LNCaP clone FGC (cell line): ENCODE measurements around the gene ENPP3.
A peak's percentile ranks its signal among the peaks of the same experiment; 100 is the strongest.

Source experiments
- DNase-seq: peaks from one replicate; pipeline ENCODE4 v3.0.0-alpha.2; 2011; ENCODE audit warnings: low read depth
- H3K4me3 ChIP-seq: 2 replicates; pipeline ENCODE4 v1.5.1; 2011; ENCODE audit warnings: mild to moderate bottlenecking, low read depth, low read length, control low read depth
- TF ChIP-seq, protein P1 (sequence below): IDR thresholded peaks from 2 replicates; pipeline ENCODE4 v1.5.1; 2012; ENCODE audit warnings: mild to moderate bottlenecking; ENCODE audit not compliant: control insufficient read depth, insufficient read depth; ENCODE audit errors: extremely low read depth

The ENPP3 gene

DNA sequence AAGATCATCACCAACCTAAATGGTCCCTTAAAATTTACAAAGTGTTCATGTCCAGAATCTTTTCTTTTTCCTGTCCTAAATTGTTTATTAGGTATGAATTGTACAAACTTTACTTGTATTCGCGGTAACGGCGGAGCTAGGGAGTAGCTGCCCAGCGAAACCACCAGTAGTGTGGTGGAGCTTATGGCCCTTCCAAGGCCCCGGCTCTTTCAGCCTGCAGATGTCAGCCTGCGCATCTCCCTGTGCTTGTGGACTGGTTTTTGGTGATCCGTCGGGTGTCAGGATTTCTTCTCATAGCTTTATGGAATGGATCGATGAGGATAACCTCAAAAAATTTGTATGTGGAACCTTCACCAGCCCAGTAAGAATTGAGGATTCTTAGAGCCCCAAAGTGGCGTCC is 143.5 kb downstream of the ENPP3 start:
- TF ChIP-seq, protein P1, sequence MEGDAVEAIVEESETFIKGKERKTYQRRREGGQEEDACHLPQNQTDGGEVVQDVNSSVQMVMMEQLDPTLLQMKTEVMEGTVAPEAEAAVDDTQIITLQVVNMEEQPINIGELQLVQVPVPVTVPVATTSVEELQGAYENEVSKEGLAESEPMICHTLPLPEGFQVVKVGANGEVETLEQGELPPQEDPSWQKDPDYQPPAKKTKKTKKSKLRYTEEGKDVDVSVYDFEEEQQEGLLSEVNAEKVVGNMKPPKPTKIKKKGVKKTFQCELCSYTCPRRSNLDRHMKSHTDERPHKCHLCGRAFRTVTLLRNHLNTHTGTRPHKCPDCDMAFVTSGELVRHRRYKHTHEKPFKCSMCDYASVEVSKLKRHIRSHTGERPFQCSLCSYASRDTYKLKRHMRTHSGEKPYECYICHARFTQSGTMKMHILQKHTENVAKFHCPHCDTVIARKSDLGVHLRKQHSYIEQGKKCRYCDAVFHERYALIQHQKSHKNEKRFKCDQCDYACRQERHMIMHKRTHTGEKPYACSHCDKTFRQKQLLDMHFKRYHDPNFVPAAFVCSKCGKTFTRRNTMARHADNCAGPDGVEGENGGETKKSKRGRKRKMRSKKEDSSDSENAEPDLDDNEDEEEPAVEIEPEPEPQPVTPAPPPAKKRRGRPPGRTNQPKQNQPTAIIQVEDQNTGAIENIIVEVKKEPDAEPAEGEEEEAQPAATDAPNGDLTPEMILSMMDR: no peak
- DNase-seq: no peak

DNA sequence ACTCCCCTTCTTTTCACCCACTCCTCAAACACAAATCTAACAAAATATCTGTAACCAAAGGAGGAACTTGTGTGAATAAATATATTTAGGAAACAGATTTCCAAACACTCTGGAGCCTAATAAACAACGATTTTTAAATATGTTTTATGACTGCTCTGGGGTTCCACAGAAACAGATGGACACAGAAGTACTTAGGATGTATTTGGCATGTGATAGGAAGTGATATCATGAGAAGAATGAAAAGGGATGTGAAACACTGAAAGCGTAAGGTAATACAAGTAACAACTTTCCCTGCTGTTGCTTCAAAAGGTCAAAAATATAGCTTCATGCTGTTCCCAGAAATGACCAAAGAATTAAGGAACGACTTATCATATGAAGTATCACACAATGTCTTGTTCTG is 144.6 kb downstream of the ENPP3 start:
- no peak overlapping the region for H3K4me3 ChIP-seq
- DNase-seq: no peak
- TF ChIP-seq, protein P1: no peak

More for the DNA sequence above, 143.5 kb downstream of the ENPP3 start:
- H3K4me3 ChIP-seq: no peak overlapping the region

DNA sequence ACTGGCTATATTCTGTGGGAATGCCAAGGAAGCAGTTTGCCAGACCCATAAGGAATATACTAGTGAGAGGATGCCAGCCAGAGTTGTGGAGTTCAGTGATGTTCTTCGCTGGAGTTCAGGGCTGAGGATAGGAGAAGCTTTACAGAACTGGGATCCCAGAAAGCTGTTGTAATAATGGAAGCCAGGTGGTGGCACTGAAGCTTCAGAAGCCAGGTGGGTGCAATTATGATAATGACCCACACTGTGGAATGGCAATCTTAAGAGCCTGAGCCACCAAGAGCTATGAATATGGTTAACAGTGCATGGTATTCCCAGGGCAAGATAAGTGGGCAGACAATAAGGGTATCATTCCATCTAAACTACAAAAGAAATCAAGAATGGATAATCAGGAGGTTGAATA is 145.7 kb downstream of the ENPP3 start:
- DNase-seq: no peak
- TF ChIP-seq, protein P1: 0 out of 2 replicates have a peak, but pooled peaks have one; percentile 21

DNA sequence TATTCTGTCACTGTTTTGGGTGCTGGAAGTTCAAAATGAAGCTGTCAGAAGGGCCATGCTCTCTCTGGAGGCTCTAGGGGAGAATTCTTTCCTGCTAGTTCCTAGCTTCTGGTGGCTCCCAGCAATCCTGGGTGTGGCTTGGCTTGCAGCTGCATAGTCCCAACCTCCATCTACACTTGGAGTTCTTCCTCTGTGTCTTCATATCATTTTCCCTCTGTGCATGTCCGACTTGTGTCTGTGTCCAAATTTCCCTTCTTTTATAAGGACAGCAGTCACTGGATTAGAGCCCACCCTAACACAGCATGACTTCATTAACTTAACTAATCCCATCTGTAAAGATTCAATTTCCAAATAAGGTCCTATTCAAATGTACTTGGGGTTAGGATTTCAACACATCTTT is 147.5 kb downstream of the ENPP3 start:
- DNase-seq: no peak
- H3K4me3 ChIP-seq: no peak overlapping the region
- TF ChIP-seq, protein P1: no peak

More for the DNA sequence above, 145.7 kb downstream of the ENPP3 start:
- H3K4me3 ChIP-seq: no peak overlapping the region

DNA sequence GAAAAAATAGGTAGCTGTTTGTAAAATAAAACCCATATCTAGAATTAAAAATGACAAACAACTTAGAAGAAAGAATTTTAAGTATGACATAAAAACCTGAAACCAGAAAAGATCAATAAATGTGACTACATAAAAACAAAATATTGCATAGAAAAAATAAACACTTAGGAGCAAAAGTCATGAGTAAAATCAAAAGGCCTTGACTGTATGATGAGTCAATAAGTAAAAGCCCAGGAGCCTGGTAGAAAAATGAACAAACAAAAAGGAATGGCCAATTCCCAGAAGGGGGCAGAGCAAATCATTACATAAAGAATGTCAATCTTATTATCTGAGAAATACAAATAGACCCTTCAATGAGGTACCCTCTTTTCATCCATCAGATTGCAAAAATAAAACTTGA is 150.0 kb downstream of the ENPP3 start:
- TF ChIP-seq, protein P1: no peak
- DNase-seq: no peak
- no peak overlapping the region for H3K4me3 ChIP-seq

DNA sequence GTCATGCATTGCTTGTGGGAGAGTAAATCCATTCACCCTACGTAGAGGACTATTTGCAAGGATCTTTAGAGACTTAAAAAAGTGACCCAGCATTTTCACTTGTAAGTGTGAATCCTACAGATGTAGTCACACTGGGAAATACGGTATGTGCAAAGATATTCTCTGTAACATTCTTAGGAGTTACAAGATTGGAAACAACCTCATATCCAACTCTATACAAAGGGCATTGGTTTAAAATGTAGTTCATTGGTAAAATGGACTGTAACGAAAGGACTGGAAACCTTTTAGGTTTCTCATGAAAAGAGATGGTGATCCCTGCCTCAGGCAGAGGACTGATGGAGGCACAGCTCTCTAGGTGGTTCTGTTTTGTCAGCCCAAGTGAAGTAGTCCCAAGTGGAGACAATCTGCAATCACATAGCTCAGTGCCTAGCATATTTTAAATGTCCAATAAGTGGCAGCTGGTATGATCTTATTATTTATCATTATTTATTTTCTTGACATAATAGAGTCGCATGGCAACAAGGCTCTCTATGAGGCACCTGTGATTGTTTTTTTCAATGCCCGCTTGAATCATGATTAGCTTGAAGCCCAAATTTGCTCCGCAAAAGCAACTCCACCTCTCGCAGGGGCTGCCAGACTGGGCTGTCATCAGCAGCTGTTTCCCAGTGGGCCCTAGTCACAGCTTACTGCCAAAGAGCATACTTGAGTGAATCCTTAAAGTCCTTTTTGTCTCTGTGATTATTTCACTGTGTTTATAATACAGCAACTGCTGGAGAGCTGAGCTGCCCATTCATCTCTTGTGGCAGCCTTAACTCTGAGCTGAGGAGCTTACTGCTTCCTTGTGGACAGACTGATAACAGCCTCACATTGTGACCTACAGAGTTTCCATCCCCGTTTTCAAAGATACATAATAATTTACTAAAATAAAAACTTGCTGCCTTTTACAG is 150.9 kb downstream of the ENPP3 start:
- no peak for DNase-seq
- TF ChIP-seq, protein P1: no peak; the same call in 1 of the 2 replicates

More for the DNA sequence above, 150.9 kb downstream of the ENPP3 start:
- H3K4me3 ChIP-seq: no peak overlapping the region
